IPS-NIHi11 (cell line): ENCODE measurements around the gene AIPL1.
A peak's percentile ranks its signal among the peaks of the same experiment; 100 is the strongest.

Source experiments
- DNase-seq: peaks from one replicate; pipeline ENCODE4 v3.0.0; 2012; ENCODE audit warnings: mixed read lengths, low spot score

The AIPL1 gene

GRCh38 chr17:6449307-6449706 is 14.4 kb upstream of the AIPL1 start:
- no peak for DNase-seq

DNA sequence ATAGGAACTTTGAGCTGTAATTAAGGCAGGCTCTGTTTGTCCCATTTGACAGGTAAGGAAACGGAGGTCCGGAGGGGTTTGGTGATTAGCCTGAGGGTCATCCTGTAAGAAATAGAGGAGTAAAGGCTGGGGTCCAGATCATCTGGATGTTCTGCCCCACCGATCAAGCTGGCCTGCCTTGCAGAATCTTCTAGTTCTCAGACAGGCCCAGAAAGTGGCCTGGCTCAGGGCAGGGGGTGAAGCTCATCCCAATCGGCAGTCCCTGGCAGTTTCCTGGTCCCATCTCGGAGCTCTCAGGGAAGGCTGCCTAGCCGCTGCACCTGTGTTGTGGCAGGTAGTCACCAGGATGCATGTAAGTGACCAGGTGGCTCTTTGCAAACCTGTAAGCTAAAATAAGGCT is 13.6 kb upstream of the AIPL1 start:
- DNase-seq: no peak

GRCh38 chr17:6446516-6447100 is 11.7 kb upstream of the AIPL1 start:
- no peak for DNase-seq

GRCh38 chr17:6444571-6445335 is 9.8 kb upstream of the AIPL1 start:
- DNase-seq: no peak

DNA sequence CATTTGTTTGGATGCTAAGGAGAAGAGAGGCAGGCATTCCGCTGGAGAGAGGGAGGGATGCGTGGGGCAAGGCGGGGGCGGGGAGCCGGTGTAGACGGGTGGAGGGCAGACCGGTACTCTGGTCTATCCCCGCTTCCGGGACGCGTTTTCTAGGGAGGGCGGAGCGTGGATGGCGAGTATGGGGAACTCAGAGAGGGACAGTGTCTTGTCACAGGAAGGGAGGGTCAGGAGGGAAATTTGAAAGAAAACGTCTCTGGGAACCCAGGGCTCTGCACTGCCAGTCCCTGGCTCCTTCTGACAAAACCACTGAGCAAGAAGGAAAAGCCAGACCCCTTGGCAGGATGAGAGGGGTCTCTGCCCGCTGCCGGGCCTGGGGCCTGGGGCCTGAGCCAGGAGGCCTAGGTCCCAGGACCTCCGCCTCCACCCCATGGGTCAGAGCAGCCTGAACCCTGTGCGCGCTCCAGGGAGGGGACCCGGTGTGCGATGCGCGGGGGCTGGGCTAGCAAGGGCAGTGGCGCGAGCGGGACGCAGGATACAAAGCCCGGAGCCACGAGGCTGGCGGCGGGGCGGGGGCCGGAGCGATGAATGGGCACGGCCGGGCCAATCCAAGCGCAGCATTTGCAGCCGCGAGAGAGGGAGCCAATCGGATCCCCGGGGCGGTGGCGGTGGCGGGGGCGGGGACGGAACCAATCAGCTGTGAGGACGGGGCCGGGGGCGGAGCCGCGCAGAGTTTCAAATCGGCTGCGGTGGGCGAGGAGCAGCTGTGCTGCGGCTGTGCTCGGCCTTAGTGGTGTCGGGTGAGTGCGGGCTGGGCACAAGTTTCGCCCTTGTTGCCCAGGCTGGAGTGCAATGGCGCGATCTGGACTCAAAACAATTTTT is 9.0 kb upstream of the AIPL1 start, which contains the start of gene PIMREG:
Gene PIMREG, plus strand, starts transcription at position 764 of the 879 bp plus-strand sequence. CDS start 656 bp downstream, outside the sequence.
- DNase-seq: peak; percentile 99

GRCh38 chr17:6442775-6443174 is 7.9 kb upstream of the AIPL1 start:
- no peak for DNase-seq

DNA sequence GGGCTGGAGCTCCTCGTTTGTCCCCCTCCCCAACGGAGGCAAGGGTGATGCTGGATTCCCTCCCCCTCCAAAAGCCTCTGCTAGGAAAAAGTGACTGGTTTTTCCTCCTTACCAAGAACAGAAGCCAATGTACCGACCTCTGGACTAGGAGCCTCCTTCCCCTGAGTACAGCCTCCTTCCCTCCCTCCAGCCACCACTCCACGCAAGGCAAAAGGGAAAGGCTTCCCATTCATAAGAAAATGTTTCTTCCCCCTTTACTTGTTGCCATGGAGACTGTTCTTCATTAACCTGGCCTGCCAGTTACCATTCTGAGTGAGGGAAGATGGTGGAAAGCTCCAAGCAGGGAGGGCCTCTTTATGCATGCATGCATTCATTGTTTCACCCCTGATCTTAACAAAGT is 5.0 kb upstream of the AIPL1 start:
- DNase-seq: no peak

DNA sequence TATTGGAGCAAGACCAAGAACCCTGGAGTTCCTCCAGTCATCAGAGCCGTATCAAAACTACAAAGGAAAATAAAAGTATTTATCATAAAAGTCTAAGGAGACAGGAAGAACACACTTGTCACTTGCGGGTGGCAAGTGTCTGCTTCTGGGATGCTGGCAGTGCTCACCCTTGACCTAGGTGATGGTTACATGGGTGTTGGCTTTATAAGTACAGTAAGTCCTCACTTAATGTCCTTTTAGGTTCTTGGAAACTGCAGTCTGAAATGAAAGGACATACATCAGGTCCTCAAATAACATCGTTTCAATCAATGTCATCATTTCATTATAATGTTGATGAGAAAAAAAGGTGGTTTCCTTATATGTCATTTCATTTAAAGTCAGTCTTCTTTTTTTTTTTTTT is 3.0 kb upstream of the AIPL1 start:
- DNase-seq: no peak

DNA sequence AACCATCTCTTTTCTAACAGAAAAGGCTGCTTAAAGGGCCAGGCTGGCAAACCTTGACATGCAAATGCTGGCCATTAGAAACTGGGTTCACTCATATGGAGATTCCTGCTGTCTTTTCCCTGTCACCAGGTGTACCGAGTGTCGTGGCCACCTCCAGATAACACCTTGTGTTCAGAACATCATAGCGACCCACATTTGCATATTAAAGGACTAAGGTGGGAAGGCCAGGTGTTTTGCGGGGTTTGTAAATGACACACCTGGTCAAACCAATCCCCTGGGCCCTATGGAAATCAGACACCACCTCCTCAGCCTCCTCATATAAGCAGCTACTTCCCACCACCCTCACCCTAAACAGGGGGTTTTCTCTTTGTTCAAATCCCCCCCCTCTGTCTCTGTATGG is 2.5 kb upstream of the AIPL1 start:
- no peak for DNase-seq

DNA sequence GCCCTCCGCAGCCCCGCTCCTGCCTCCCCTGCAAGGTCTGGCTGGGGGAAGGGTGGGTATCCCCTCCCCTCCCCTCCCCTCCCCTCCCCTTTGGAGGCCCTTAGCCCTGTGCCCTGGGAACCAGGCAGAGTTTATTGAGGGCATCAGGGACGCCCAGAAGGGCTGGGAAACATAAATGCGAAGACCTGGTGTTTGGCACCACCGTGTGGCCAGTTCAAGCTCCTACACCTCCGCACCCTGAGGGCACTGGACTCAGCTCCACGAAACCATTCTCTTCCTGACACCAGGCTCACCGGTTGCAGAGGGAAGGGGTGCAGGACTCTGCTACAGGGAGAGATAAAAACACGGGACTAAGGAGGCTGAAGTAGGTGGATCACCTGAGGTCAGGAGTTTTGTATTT is 1.0 kb upstream of the AIPL1 start:
- peak; percentile 87 for DNase-seq

DNA sequence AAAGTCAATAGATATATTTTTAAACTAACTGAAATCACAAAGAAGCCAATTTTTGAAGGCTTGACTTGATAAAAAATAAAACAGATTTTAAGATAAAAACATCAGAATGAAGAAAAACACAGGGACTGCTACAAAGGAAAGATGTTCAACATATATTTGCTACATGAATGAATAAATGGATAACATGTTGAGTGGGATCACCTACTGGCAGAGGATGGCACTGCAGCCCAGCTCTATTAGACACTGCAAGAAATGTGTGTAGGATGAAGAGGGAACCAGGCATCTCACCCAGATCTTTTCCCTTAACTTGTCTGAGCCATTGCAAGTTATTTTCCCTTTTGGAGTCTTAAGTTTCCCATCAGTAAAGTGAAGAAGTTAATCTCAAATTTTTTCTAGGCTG is 4.2 kb downstream of the AIPL1 start:
- no peak for DNase-seq

GRCh38 chr17:6429266-6429665 is 5.7 kb downstream of the AIPL1 start:
- DNase-seq: no peak

DNA sequence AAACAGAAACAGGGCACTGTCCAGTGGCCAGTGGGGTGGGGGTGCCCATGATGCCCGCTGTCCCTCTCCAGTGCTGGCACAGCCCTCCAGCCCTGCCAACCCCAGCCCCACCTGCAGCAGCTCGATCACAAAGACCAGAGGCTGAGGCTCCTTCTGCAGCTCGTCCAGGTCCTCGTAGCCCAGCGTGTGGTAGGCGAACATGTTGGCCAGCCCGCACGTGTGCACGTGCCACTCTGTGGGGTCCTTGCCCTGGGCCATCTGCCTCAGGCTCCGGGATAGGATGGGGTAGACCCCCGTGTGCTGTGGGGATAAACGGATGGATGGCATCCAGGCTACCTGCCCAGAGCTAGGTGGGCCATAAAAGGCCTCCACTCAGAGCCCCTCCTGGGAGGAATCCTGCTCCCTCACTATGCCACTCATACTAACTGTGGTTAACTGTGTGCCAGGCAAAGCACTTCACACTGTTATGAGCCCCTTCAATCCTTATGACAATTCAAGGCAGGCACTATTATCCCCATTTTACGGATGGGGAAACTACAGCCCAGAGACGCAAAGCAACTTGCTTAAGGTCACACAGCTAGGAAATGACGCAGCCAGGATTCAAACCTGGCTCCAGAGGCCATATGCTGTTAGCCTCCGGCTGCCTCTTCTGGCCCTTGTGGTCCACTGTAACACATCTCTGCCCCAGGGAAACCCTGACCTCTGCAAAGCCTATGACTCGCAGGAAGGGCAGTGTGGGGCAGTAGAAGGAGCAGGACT is 6.5 kb downstream of the AIPL1 start:
- DNase-seq: no peak

DNA sequence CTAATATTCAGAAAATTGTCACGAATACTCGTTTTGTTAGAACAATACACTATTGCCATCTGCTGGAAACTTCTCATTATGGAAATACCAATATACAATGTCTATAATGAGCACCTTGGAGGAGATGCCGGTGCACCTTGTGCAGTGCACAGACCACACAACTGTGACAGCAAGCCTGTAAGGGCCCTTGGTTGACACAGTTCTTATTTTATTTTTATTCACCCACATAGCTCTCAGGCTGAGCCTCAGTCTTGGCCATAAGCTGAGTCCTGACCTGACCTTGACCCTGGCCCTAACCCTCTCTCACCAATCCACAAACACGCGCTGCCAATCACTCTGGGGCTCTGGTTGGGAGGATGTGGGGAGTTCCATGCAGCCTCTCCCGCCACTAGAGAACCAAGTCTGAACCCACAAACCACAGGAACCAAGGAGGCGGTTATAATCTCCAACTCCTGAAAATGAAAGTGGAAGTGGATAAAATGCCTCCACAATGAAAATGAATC is 7.6 kb downstream of the AIPL1 start:
- DNase-seq: no peak

DNA sequence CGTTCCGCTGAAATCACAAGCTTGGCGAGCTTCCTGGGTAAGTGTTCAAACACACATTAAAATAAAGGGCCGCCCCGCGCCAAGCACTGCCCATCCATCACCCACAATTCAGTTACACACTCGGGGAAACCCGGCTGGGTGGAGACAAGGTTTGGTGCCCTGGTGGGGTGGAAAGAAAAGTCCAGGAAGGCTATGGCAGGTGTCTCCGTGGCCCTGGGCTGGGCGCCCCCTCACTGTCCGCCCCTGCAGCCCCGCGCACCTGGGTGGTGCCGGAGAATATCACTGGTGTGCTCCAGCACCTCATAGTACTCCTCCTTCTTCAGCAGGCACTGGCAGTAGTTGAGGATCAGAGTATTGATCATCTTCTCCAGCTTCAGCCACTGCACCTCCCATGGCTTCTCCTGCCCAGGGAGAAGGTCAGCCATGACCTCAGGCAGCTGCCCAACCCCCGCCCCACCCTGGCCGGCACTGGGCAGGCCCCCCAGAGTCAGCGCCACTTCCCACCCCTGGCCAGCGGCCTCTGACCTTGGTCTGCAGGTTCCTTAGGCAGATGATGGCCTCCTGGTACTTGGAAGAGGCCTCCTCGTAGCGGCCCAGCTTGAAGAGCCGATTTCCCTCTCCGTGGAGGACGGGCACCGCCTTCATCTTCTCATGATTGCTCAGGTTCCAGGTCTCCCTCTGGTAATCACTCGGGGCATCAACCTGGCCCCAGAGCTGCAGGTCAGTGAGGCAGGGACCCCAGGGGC is 8.4 kb downstream of the AIPL1 start:
- DNase-seq: no peak

GRCh38 chr17:6425407-6425806 is 9.5 kb downstream of the AIPL1 start:
- no peak for DNase-seq

- DNase-seq: no peak
Measured at GRCh38 chr17:6423931-6424330, 11.0 kb downstream of the AIPL1 start.

- peak; percentile 50 for DNase-seq
Measured at GRCh38 chr17:6422654-6423241, 12.2 kb downstream of the AIPL1 start.

DNA sequence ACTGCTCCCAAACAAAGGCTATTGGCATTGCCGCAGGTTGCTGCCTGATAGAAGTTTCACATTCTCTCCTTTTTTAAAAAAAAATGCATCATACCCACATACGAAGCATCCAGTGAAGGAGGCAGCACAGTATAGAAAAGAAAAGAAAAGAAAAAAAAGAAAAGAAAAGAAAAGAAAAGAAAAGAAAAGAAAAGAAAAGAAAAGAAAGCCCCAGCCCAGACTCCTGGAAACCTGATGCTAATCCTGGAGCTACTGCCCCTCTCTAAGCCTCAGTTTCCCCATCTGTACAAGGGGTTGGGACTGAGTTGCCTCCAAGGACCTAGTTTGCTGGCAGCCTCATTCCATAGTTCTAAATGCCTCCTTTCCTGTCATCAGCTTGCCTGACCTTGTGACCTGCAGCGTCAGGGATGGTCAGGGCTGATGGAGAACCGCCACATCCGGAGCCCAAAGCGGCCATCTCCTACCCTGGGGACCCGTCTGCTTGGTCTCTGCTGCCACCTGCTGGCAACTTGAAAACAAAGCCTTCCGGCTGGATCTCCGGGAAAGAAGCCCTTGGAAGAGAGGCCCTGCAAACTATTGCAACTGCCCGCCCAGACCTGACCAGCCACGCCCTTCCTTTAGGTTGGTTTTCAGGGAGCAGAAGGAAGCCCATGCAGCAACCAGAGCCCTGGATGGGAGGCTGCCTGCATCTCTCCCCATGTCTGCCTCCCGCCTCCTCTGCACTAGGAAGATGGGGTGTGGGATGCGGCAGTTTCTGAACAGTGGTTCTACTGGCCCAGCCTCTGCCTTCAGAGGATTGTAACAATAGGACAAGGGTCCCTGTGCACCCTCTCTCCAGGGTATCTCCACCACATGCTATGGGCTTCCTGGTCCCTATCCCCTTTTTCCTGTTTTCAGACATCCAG is 13.0 kb downstream of the AIPL1 start:
- peak; percentile 91 for DNase-seq

DNA sequence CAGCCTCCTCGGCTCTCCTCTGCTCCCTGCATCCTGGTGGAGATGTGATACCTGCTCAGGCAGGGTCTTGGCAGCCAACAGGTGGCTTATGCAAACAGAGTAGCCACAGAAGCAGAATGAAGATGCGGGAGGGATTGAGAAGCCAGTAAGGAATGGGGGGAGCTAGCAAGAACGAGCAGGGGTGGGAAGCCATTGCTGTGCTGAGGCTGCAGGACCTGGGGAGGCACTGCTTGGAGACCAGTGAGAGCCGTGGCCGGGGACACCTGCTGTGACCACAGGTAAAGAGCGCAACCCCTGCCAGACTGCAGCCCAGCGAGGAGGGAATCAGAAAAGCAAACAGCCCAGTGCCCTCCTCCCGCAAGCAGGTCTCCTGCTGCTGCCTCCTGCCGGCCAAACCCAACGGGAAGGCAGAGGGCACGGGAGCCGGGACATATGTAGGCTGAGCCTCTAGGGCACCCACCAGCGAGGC is 14.7 kb downstream of the AIPL1 start:
- peak; percentile 66 for DNase-seq
